IPS DF 6.9 (cell line): Measurements from ENCODE around the gene CRAT.

Experiments
- DNase-seq: peaks from one replicate; pipeline ENCODE4 v3.0.0-alpha.2; 2013; ENCODE audit warnings: low read depth, low spot score
- H3K27ac ChIP-seq: one replicate; pipeline ENCODE4 v1.5.1; 2013; ENCODE audit warnings: low read length, control low read depth
- H3K27me3 ChIP-seq: 2 replicates; pipeline ENCODE4 v1.6.1; 2013; ENCODE audit warnings: mild to moderate bottlenecking, low read length; ENCODE audit not compliant: control insufficient read depth, insufficient read depth
- H3K36me3 ChIP-seq: 2 replicates; pipeline ENCODE4 v1.6.1; 2013; ENCODE audit warnings: low read length; ENCODE audit not compliant: control insufficient read depth, insufficient read depth
- H3K4me1 ChIP-seq: 2 replicates; pipeline ENCODE4 v1.6.1; 2013; ENCODE audit warnings: low read length; ENCODE audit not compliant: control insufficient read depth, insufficient read depth
- H3K4me3 ChIP-seq: 2 replicates; pipeline ENCODE4 v1.5.1; 2013; ENCODE audit warnings: mild to moderate bottlenecking, low read length
- H3K9me3 ChIP-seq: 2 replicates; pipeline ENCODE4 v1.6.1; 2013; ENCODE audit warnings: low read length, inconsistent platforms; ENCODE audit not compliant: control insufficient read depth, insufficient read depth
- WGBS: extraction: QIAGEN DNeasy Blood & Tissue Kit; methylation state at CpG from one replicate; pipeline ENCODE4 v1.1.7; 2013; ENCODE audit warnings: mixed read lengths, missing lambda C conversion rate; ENCODE audit not compliant: insufficient read length, insufficient coverage; 5-methylcytosine and 5-hydroxymethylcytosine counted together

The CRAT gene

GRCh38 chr9:129089246-129089645 is 21.3 kb downstream of the CRAT start:
- H3K36me3 ChIP-seq = peaks cover 19% of the 10 kb centered on the region

DNA sequence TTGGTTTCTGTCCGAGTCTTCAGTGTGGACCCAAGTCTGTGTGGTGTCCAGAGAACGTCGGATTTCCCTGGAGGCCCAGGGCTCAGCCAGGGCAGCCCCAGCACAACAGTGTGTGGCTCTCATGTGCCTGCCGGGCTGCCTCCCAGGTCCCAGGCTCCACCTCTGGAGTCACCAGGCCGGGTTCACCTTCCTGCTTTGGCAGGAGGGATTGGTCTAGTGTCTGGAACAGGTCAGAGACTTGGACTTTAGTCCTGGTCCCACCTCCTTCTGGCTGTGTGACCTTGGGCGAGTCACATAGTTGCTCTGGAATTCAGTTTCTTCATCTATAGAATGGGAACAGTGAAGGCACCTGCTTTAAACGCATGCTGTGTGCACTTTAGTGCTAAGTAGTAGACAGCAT is 26.5 kb downstream of the CRAT start:
- H3K9me3 ChIP-seq = no peaks in the 10 kb centered on the region
- H3K36me3 ChIP-seq = peaks cover 19% of the 10 kb centered on the region
- WGBS = no CpG with 5 or more reads among the region's 7 CpGs
- no peak overlapping the region for H3K4me3 ChIP-seq
- H3K27me3 ChIP-seq = no peaks in the 10 kb centered on the region
- H3K4me1 ChIP-seq = no peaks in the 10 kb centered on the region
- H3K27ac ChIP-seq = no peak overlapping the region
- no peak for DNase-seq

More at GRCh38 chr9:129089246-129089645, 21.3 kb downstream of the CRAT start:
- no peak for DNase-seq
- Histone ChIP-seq H3K4me3 (no peak overlapping the region), H3K9me3 (no peaks in the 10 kb centered on the region), H3K4me1 (no peaks in the 10 kb centered on the region), H3K27ac (no peak overlapping the region), H3K27me3 (no peaks in the 10 kb centered on the region)
- WGBS = no CpG with 5 or more reads among the region's 15 CpGs

DNA sequence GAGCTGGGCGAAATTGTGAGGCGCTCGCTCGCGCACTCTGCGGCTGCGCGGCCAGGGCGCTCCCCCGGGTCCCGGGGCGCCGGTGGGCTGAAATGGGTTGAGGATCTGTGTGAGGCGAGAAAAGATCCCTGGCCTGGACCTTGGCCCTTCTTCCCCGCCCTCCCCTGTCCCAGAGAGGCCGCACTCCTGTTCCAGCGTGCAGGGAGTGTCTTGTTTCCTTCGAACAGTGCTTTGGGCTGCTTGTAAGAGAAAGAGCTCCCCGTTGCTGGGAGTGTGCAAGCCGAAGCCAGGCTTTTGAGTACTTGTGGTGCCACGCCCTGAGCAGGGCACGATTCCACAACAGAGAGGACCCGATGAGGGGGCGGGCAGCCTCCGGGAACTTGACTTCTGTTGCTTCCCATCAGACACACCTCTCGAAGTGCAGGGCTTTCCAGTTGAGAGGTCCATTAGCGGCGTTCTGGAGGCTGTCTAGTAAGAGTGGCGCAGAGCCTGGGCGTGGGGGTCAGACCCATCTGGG is 29.1 kb downstream of the CRAT start:
- Histone ChIP-seq H3K9me3 (no peaks in the 10 kb centered on the region), H3K4me3 (peak overlapping the region; percentile 94; the same call in 1 of the 2 replicates), H3K36me3 (peaks cover 13% of the 10 kb centered on the region), H3K27me3 (no peaks in the 10 kb centered on the region), H3K27ac (no peak overlapping the region), H3K4me1 (no peaks in the 10 kb centered on the region)
- WGBS = no CpG with 5 or more reads among the region's 30 CpGs
- DNase-seq = no peak

DNA sequence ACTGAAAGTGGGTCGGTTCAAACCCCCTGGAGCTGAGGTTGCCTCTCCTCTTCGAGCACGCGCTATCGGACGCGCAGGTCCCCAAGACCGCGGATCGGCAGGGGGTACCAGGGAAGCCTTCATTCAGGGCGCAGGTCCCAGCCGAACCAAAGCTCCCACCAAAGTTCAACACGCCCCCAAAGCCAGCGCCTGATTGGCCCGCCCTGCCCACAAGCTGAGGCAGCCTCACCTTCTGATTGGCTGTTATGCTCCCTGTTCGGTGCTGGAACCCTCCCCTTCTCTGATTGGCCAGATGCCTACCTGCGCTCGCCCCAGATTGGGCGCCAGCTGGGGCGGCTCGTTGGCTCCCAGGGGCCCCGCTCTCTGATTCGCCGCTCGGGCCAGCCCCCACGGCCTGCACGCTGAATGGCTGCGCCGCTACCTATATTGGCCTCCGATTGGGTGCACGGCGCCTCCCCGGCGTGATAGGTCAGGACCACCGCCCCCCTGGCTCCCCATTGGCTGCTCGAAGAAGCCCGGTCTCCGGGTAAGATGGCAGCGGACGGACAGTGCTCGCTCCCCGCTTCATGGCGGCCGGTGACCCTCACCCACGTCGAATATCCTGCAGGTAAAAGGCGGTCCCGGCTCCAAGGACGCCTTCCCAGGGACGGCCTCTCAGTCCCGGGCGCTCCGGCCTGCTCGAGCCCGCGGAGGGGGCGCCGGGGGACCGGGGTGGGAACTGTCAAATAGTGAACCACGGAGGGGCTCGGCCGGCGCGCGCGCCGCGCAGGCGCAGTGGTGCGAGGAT is 29.8 kb downstream of the CRAT start, which contains the start of gene DOLPP1:
TSS of gene DOLPP1 (plus strand) at position 511 of the 787 bp plus-strand sequence. CDS start at position 532, 21 bp downstream.
- H3K27ac ChIP-seq = no peak within 1 kb of the TSS
- DNase-seq = peak; percentile 99
- no CpG with 5 or more reads among the region's 70 CpGs for WGBS
- peak within 1 kb of the TSS; percentile 94 for H3K4me3 ChIP-seq
- H3K27me3 ChIP-seq = no peaks in the 10 kb centered on the region
- H3K36me3 ChIP-seq = 0 out of 2 replicates have a peak, but pooled peaks cover 8% of the 10 kb centered on the region
- no peaks in the 10 kb centered on the region for H3K9me3 ChIP-seq
- no peaks in the 10 kb centered on the region for H3K4me1 ChIP-seq

DNA sequence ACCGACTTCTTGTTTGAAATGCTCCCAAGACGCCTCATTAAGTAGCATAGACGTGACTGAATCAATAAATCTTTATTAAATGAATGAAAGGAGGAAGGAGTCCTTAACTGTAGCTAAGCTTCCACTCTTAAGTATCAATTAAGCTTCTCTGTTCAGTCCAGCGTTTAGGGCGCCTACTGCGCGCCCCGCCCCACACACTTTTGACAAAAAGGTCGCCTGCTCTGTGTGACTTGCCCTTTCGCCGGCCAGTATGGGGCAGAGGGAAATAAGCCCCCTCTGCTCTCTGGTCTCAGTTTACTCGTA is 30.3 kb downstream of the CRAT start:
- no peak overlapping the region for H3K27ac ChIP-seq
- DNase-seq = no peak
- peak overlapping the region; percentile 85; the same call in 1 of the 2 replicates for H3K4me3 ChIP-seq
- no peaks in the 10 kb centered on the region for H3K27me3 ChIP-seq
- H3K9me3 ChIP-seq = no peaks in the 10 kb centered on the region
- H3K36me3 ChIP-seq = 0 out of 2 replicates have a peak, but pooled peaks cover 3% of the 10 kb centered on the region
- WGBS = no CpG with 5 or more reads among the region's 12 CpGs
- no peaks in the 10 kb centered on the region for H3K4me1 ChIP-seq

DNA sequence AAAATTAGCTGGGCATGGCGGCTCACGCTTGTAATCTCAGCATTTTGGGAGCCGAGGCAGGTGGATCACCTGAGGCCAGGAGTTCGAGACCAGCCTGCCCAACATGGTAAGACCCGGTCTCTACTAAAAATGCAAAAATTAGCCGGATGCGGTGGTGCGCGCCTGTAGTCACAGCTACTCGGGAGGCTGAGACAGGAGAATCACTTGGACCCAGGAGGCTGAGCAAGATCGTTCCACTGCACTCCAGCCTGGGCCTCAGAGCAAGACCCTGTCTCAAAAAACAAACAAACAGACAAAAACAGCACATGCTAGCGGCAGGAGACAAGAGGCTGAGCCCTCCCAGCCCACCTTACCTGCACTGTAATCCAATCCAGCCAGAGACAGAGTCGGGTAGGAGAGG is 30.8 kb downstream of the CRAT start:
- WGBS = no CpG with 5 or more reads among the region's 13 CpGs
- no peak for DNase-seq
- H3K27me3 ChIP-seq = no peaks in the 10 kb centered on the region

GRCh38 chr9:129078691-129079503 is 31.7 kb downstream of the CRAT start:
- H3K4me1 ChIP-seq = no peaks in the 10 kb centered on the region
- H3K36me3 ChIP-seq = no peaks in the 10 kb centered on the region
- whole genome bisulfite sequencing = no CpG with 5 or more reads among the region's 18 CpGs
- H3K27me3 ChIP-seq = no peaks in the 10 kb centered on the region
- H3K27ac ChIP-seq = no peak overlapping the region
- DNase-seq = no peak
- no peak overlapping the region for H3K4me3 ChIP-seq
- H3K9me3 ChIP-seq = no peaks in the 10 kb centered on the region

More for the DNA sequence above, 30.8 kb downstream of the CRAT start:
- H3K4me1 ChIP-seq = no peaks in the 10 kb centered on the region
- no peaks in the 10 kb centered on the region for H3K36me3 ChIP-seq
- no peaks in the 10 kb centered on the region for H3K9me3 ChIP-seq
- no peak overlapping the region for H3K27ac ChIP-seq
- H3K4me3 ChIP-seq = peak overlapping the region; percentile 85; the same call in 1 of the 2 replicates

DNA sequence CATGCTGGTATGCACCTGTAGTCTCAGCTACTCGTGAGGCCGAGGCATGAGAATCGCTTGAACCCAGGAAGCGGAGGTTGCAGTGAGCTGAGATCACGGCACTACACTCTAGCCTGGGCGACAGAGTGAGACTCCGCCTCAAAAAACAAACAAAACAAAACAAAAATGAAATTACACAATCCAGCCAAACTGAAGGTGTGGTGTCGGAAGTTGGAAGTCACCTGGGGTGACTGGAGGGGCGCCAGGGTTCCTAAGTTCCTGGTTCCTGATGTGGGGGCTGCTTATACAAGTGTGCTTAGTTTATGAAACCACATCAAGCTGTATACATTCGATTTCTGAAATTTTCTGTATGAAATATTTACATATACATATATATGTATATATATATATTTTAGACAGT is 33.4 kb downstream of the CRAT start:
- H3K4me3 ChIP-seq = no peak overlapping the region
- H3K27ac ChIP-seq = no peak overlapping the region
- H3K4me1 ChIP-seq = peaks cover 1% of the 10 kb centered on the region
- H3K9me3 ChIP-seq = no peaks in the 10 kb centered on the region
- H3K36me3 ChIP-seq = no peaks in the 10 kb centered on the region
- no peak for DNase-seq
- no CpG with 5 or more reads among the region's 10 CpGs for WGBS
- H3K27me3 ChIP-seq = no peaks in the 10 kb centered on the region

- Histone ChIP-seq H3K36me3 (no peaks in the 10 kb centered on the region), H3K27ac (no peak overlapping the region), H3K4me1 (peaks cover 6% of the 10 kb centered on the region), H3K27me3 (no peaks in the 10 kb centered on the region), H3K4me3 (no peak overlapping the region), H3K9me3 (no peaks in the 10 kb centered on the region)
- no peak for DNase-seq
- no CpG with 5 or more reads among the region's 11 CpGs for WGBS
Measured at GRCh38 chr9:129076640-129077037, 34.0 kb downstream of the CRAT start.

DNA sequence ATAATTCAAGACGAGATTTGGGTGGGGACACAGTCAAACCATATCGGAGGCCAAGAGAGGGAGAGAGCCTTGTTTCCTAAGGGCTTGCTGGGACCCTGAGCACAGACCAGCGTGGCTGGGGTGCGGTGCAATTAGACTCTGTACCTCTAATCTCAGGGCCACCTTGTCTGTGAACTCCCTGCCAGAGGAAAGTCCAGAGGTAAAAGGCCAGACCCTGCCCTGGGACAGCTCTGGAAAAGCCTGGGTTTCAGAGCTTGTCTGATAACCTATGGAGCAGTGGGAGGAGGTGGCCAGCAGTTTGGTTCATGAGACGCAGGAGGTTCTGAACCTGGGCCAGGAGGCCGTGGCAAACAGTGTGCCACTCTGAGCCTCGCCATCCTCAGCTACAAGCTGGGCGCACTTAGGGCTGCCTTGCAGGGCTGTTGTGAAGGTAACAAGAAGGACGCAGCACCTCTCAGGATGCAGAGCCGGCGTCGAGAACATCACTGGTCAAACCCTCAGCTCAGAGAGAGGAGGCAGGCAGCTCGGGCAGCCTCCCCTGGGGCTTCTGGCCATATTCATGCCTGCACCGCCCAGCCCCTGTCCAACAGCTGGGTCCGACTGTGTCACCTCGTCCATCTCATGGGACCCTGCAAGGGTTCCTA is 34.5 kb downstream of the CRAT start:
- no peak overlapping the region for H3K27ac ChIP-seq
- no peak overlapping the region for H3K4me3 ChIP-seq
- no peaks in the 10 kb centered on the region for H3K27me3 ChIP-seq

More for the DNA sequence above, 34.5 kb downstream of the CRAT start:
- no CpG with 5 or more reads among the region's 16 CpGs for WGBS
- no peak for DNase-seq
- Histone ChIP-seq H3K4me1 (peaks cover 11% of the 10 kb centered on the region), H3K36me3 (no peaks in the 10 kb centered on the region), H3K9me3 (no peaks in the 10 kb centered on the region)
